Natural killer cell (primary cell): Measurements from ENCODE around the gene RBM38. TPM values are rescaled to one million over a fixed set of nuclear protein-coding genes. Genes with fewer than 3 reads are reported as not detected.

Experiments used
- ATAC-seq, 3 donors: fragments of 150-1000 bp in 2 of 3; fragments of 200-7000 bp in 1 of 3; cut with Tn5 transposase; 1 replicate in 1 of 3; 2 replicates in 2 of 3; pipeline ENCODE4 v1.10.0; 2021; ENCODE audit warnings: mild to moderate bottlenecking in 2 of 3, moderate library complexity in 2 of 3
- DNase-seq, 2 donors: peaks; one replicate each; pipeline versions ENCODE4 v3.0.0 to v3.0.0-alpha.2; 2013 to 2021; ENCODE audit warnings: mixed read lengths in 1 of 2
- H3K27ac ChIP-seq: one replicate; pipeline ENCODE4 v1.5.1; 2013; ENCODE audit warnings: mild to moderate bottlenecking, low read length
- H3K27me3 ChIP-seq: one replicate; pipeline ENCODE4 v1.6.1; 2013; ENCODE audit warnings: low read length; ENCODE audit not compliant: control insufficient read depth, insufficient read depth
- H3K36me3 ChIP-seq: one replicate; pipeline ENCODE4 v1.6.1; 2013; ENCODE audit warnings: low read length; ENCODE audit not compliant: control insufficient read depth, insufficient read depth
- H3K4me1 ChIP-seq: one replicate; pipeline ENCODE4 v1.6.1; 2013; ENCODE audit warnings: low read length; ENCODE audit not compliant: control insufficient read depth, insufficient read depth
- H3K4me3 ChIP-seq: one replicate; pipeline ENCODE4 v1.5.1; 2013; ENCODE audit warnings: low read length
- H3K9me3 ChIP-seq: one replicate; pipeline ENCODE4 v1.6.1; 2013; ENCODE audit warnings: low read length; ENCODE audit not compliant: control insufficient read depth, insufficient read depth
- H3K27ac Mint-ChIP-seq, 2 donors: one replicate each; pipeline ENCODE4 v1.8.0; 2022; ENCODE audit warnings: mild to moderate bottlenecking in 2 of 2, mixed read lengths in 2 of 2, moderate library complexity in 1 of 2
- H3K27me3 Mint-ChIP-seq, 2 donors: one replicate each; pipeline ENCODE4 v1.8.0; 2022; ENCODE audit warnings: low read depth in 2 of 2, mixed read lengths in 2 of 2
- H3K36me3 Mint-ChIP-seq: one replicate; pipeline ENCODE4 v1.8.0; 2022; ENCODE audit warnings: mixed read lengths
- H3K4me1 Mint-ChIP-seq, 2 donors: one replicate each; pipeline ENCODE4 v1.8.0; 2022; ENCODE audit warnings: mixed read lengths in 2 of 2
- H3K4me3 Mint-ChIP-seq: one replicate; pipeline ENCODE4 v1.8.0; 2022; ENCODE audit warnings: mild to moderate bottlenecking, moderate library complexity, mixed read lengths
- H3K9me3 Mint-ChIP-seq, 2 donors: one replicate each; pipeline ENCODE4 v1.8.0; 2022; ENCODE audit warnings: mixed read lengths in 2 of 2
- WGBS: methylation state at CpG from one replicate; pipeline ENCODE4 v1.1.7; 2013; ENCODE audit warnings: missing lambda C conversion rate; ENCODE audit not compliant: insufficient coverage; 5-methylcytosine and 5-hydroxymethylcytosine counted together
- intact Hi-C: fragments of 100-400 bp; cut with micrococcal nuclease; formaldehyde crosslinking; loops from one replicate; pipeline ENCODE4 v1.14.2; 2022
- total RNA-seq, 4 donors: library from RNA; stranded (reverse); fragments of 120-200 nt in 1 of 4; gene quantifications; one replicate each; pipeline versions ENCODE4 v1.2.3 to v1.2.4, GENCODE V29; 2013 to 2022
- TF ChIP-seq, protein P1 (sequence below): fragments of 200-600 bp; IDR thresholded peaks from one replicate; pipeline ENCODE4 v1.8.0; 2022; ENCODE audit warnings: antibody characterized with exemption

The RBM38 gene
- total RNA-seq, 3 donors from 2014 or later (not counting 1 experiment from before 2014, with no cell fraction given) = 217 to 392 (median 264) TPM

DNA sequence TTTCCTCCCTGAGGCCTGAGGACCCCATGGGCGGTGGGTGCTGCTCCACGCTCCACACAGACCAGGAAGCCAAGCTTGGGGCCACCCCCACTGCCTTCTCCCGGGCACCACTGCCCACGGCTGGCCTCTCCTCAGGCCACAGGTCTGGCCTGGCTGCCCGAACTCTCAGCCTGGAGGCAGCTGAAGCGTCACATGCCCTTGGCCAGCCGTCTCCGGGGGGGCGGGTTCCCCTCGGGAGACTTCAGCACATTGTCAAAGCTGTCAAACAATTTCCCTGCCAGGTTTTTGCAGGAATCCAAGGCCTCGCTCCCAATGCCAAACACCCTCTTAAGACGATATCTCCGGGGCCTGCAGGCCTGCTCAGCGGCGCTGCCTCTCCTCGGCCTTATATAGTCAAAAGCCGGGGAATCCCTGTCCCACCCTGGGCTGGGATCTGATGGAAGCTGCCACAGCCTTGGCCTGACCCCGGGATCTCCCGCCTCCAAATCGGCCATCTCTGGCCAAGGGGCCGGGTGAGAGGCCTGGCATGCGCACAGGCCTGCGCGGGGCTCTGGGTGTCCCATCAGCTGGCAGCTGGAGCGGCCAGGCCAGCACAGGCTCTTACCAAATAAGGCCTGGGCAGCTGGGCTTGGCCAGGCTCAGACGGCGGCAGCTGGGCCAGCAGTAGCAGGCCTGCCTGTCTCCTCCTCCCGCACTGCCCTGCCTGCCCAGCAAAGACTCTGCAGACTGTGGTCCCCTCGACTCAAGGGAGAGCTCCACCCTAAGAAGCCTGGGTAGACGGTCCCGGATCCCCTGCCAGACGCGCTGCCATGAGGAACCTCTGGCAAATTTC lies 49.7 kb downstream of the RBM38 start:
- H3K4me3 Mint-ChIP-seq = no peak overlapping the region
- H3K4me1 Mint-ChIP-seq = peaks cover 5 to 12% of the 10 kb centered on the region in 2 donors
- Histone ChIP-seq H3K27ac (no peak overlapping the region), H3K4me3 (no peak overlapping the region), H3K9me3 (no peaks in the 10 kb centered on the region), H3K4me1 (peaks cover 13% of the 10 kb centered on the region), H3K36me3 (no peaks in the 10 kb centered on the region), H3K27me3 (no peaks in the 10 kb centered on the region)
- DNase-seq (no peak), ATAC-seq (peak in 1 of 3 donors; percentile 21)
- H3K27ac Mint-ChIP-seq = no peak overlapping the region
- no peaks in the 10 kb centered on the region for H3K9me3 Mint-ChIP-seq
- H3K27me3 Mint-ChIP-seq = no peaks in the 10 kb centered on the region
- TF ChIP-seq, protein P1, sequence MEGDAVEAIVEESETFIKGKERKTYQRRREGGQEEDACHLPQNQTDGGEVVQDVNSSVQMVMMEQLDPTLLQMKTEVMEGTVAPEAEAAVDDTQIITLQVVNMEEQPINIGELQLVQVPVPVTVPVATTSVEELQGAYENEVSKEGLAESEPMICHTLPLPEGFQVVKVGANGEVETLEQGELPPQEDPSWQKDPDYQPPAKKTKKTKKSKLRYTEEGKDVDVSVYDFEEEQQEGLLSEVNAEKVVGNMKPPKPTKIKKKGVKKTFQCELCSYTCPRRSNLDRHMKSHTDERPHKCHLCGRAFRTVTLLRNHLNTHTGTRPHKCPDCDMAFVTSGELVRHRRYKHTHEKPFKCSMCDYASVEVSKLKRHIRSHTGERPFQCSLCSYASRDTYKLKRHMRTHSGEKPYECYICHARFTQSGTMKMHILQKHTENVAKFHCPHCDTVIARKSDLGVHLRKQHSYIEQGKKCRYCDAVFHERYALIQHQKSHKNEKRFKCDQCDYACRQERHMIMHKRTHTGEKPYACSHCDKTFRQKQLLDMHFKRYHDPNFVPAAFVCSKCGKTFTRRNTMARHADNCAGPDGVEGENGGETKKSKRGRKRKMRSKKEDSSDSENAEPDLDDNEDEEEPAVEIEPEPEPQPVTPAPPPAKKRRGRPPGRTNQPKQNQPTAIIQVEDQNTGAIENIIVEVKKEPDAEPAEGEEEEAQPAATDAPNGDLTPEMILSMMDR = no peak
- intact Hi-C loops = no loop called here
- 90% methylated on average over 33 of the region's 33 CpGs for WGBS
- no peaks in the 10 kb centered on the region for H3K36me3 Mint-ChIP-seq

DNA sequence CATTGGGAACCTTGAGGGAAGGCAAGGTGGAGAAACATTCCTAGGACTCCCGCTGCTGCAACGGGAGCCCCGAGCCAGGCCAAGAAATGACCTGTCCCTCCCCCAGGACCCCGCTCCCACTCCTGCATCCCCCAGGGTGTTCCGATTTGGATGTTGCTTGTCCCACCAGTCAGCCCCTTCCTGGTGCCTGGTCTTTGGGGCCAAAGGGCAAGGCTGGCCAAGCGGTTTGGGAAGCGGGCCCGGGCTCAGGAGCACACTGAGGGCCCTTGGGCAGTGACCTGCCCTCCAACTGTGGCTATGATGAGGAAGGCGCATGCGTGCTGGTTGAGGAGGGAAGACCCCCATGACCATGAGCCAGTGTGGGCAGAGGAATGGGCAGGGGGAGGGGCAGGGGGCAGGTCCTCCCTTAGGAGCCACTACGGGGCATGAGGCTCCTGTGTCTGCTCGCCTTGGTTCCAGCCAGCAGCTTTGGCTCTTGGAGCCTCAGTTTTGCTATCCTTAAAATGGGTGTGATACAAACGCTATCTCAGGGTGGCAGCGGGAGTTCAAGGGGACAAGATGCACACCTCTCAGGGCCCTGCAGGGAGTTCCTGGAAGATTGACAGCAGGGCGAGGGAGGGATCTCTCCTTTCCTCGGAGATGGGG lies 50.4 kb downstream of the RBM38 start:
- Mint-ChIP-seq H3K27me3 (no peaks in the 10 kb centered on the region), H3K4me3 (no peak overlapping the region), H3K27ac (no peak overlapping the region), H3K36me3 (no peaks in the 10 kb centered on the region), H3K9me3 (no peaks in the 10 kb centered on the region), H3K4me1 (peaks cover 0 to 10% of the 10 kb centered on the region in 2 donors)
- ATAC-seq = no peak
- H3K4me3 ChIP-seq = no peak overlapping the region
- H3K27ac ChIP-seq = no peak overlapping the region
- no peaks in the 10 kb centered on the region for H3K27me3 ChIP-seq
- intact Hi-C loops = no loop called here
- TF ChIP-seq, protein P1 = no peak
- H3K36me3 ChIP-seq = no peaks in the 10 kb centered on the region
- H3K4me1 ChIP-seq = peaks cover 9% of the 10 kb centered on the region
- DNase-seq = no peak
- H3K9me3 ChIP-seq = no peaks in the 10 kb centered on the region
- 96% methylated on average over 15 of the region's 16 CpGs for WGBS

DNA sequence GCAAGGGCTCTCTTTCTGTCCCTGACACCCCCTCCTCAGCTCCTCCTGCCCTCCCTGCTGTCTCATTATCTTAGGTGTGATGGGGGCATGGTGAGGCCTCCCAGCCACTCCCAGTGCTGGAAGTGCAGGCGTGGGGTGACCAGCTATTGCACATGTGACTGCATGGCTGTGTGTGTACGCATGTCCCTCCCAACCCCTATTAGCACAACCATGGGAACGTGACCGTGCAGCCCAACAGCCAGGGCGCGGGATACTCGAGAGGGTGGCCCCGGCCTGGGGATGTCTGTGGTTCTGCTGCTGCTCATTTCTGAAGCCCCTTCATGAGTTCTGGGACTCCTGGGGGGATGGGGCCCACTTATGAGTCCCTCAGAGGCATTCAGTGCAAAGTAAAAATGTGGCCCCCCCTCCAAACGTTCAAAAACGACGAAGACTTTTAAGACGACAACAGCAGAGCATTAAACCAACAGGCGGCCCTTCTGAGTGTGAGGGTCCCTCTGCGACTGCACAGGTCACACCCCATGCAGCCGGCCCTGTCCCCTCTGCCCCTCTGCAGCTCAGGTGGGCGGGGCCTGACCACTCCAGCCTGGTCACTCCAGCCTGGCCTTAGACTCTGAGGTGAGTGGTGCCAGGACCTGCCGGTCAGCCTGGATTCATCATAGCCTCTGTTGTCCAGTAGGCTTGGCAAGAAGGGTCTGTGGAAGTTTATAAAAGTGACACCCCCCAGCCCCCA lies 51.1 kb downstream of the RBM38 start:
- Histone ChIP-seq H3K4me3 (no peak overlapping the region), H3K36me3 (no peaks in the 10 kb centered on the region), H3K27ac (no peak overlapping the region), H3K9me3 (no peaks in the 10 kb centered on the region), H3K4me1 (peaks cover 9% of the 10 kb centered on the region), H3K27me3 (no peaks in the 10 kb centered on the region)
- Mint-ChIP-seq H3K4me1 (peaks cover 0 to 16% of the 10 kb centered on the region in 2 donors), H3K27ac (no peak overlapping the region), H3K4me3 (no peak overlapping the region), H3K27me3 (no peaks in the 10 kb centered on the region), H3K36me3 (no peaks in the 10 kb centered on the region), H3K9me3 (no peaks in the 10 kb centered on the region)
- DNase-seq = no peak
- WGBS = 90% methylated on average over 17 of the region's 17 CpGs
- ATAC-seq = no peak
- TF ChIP-seq, protein P1 = no peak
- intact Hi-C loops = no loop called here
